Neural cell (in vitro differentiated cells): ENCODE data around the gene DAGLA. TPM values are rescaled to one million over a fixed set of nuclear protein-coding genes. Genes with fewer than 3 reads are reported as not detected.
A peak's percentile ranks its signal among the peaks of the same experiment; 100 is the strongest.

Experiments
- H2AFZ ChIP-seq: fragments of 200-600, 300-800 bp; sonication (generic), shearing (Covaris generic); 2 replicates; pipeline ENCODE4 v1.6.0; 2014; ENCODE audit warnings: low read depth, mild to moderate bottlenecking, antibody characterized with exemption, low read length, moderate library complexity
- H3F3A ChIP-seq: fragments of 200-600 bp; shearing (Covaris generic); 2 replicates; pipeline ENCODE4 v1.6.1; 2016; ENCODE audit warnings: mild to moderate bottlenecking, moderate library complexity, mixed read lengths, antibody characterized with exemption, low read length; ENCODE audit not compliant: insufficient read depth, poor library complexity, severe bottlenecking
- H3K27ac ChIP-seq: fragments of 200-600, 300-800 bp; sonication (generic), shearing (Covaris generic); 2 replicates; pipeline ENCODE4 v1.5.1; 2014; ENCODE audit warnings: mild to moderate bottlenecking, low read length, moderate library complexity
- H3K27me3 ChIP-seq: fragments of 300-800, 200-600 bp; sonication (generic), shearing (Covaris generic); 2 replicates; pipeline ENCODE4 v1.6.0; 2014; ENCODE audit warnings: mild to moderate bottlenecking, low read depth, low read length, moderate library complexity; ENCODE audit not compliant: insufficient read depth
- H3K36me3 ChIP-seq: fragments of 300-800, 200-600 bp; sonication (generic), shearing (Covaris generic); 2 replicates; pipeline ENCODE4 v1.5.1; 2014; ENCODE audit warnings: mild to moderate bottlenecking, antibody characterized with exemption, low read length, moderate library complexity; ENCODE audit not compliant: insufficient read depth
- H3K4me2 ChIP-seq: fragments of 300-800, 200-600 bp; sonication (generic), shearing (Covaris generic); 2 replicates; pipeline ENCODE4 v1.6.0; 2014; ENCODE audit warnings: mild to moderate bottlenecking, low read length
- H3K4me3 ChIP-seq: fragments of 300-800, 200-600 bp; sonication (generic), shearing (Covaris generic); 2 replicates; pipeline ENCODE4 v1.5.1; 2014; ENCODE audit warnings: mild to moderate bottlenecking, low read length, moderate library complexity
- H3K79me2 ChIP-seq: fragments of 200-600 bp; shearing (Covaris generic); replicated peaks from 2 replicates; pipeline ENCODE4 v1.6.0; 2014; ENCODE audit warnings: mild to moderate bottlenecking, low read length, moderate library complexity; ENCODE audit not compliant: insufficient read depth
- H3K9ac ChIP-seq: fragments of 300-800, 200-600 bp; sonication (generic), shearing (Covaris generic); 2 replicates; pipeline ENCODE4 v1.6.1; 2016; ENCODE audit warnings: mild to moderate bottlenecking, low read length, mixed read lengths
- H3K9me2 ChIP-seq: fragments of 200-600 bp; shearing (Covaris generic); 2 replicates; pipeline ENCODE4 v1.6.1; 2016; ENCODE audit warnings: mild to moderate bottlenecking, low read length, mixed read lengths; ENCODE audit not compliant: insufficient read depth
- H3K9me3 ChIP-seq: fragments of 200-600, 300-800 bp; sonication (generic), shearing (Covaris generic); 2 replicates; pipeline ENCODE4 v1.6.1; 2016; ENCODE audit warnings: mild to moderate bottlenecking, mixed run types, low read length, moderate library complexity, mixed read lengths
- H4K20me1 ChIP-seq: fragments of 200-600 bp; shearing (Covaris generic); 2 replicates; pipeline ENCODE4 v1.6.1; 2016; ENCODE audit warnings: mild to moderate bottlenecking, mixed run types; ENCODE audit not compliant: insufficient read depth
- EP300 ChIP-seq: fragments of 450-650 bp; conservative IDR thresholded peaks from 2 replicates; pipeline ENCODE4 v1.6.1; 2014; ENCODE audit warnings: antibody characterized with exemption, mild to moderate bottlenecking, moderate library complexity; ENCODE audit not compliant: poor library complexity, severe bottlenecking
- EZH2 ChIP-seq: fragments of 200-600, 300-800 bp; shearing (Covaris generic), sonication (generic); IDR thresholded peaks from 2 replicates; pipeline ENCODE4 v1.6.1; 2014; ENCODE audit warnings: antibody characterized with exemption, low read length, borderline replicate concordance, mild to moderate bottlenecking; ENCODE audit not compliant: insufficient read depth, poor library complexity, severe bottlenecking
- MXI1 ChIP-seq: fragments of 450-650 bp; conservative IDR thresholded peaks from 2 replicates; pipeline ENCODE4 v1.6.1; 2014; ENCODE audit warnings: antibody characterized with exemption, mild to moderate bottlenecking; ENCODE audit not compliant: poor library complexity, severe bottlenecking
- POLR2AphosphoS5 ChIP-seq: IDR thresholded peaks from 2 replicates; pipeline ENCODE4 v1.6.1; 2012
- RAD21 ChIP-seq: fragments of 450-650 bp; conservative IDR thresholded peaks from 2 replicates; pipeline ENCODE4 v1.6.1; 2014; ENCODE audit warnings: antibody characterized with exemption, mild to moderate bottlenecking, moderate library complexity
- SMC3 ChIP-seq: fragments of 450-650 bp; conservative IDR thresholded peaks from 2 replicates; pipeline ENCODE4 v1.6.1; 2014; ENCODE audit warnings: antibody characterized with exemption, mild to moderate bottlenecking, moderate library complexity; ENCODE audit not compliant: poor library complexity
- TAF1 ChIP-seq: IDR thresholded peaks from 2 replicates; pipeline ENCODE4 v1.6.1; 2012; ENCODE audit warnings: low read depth
- polyA plus RNA-seq: library from polyadenylated mRNA; depleted of rRNA; stranded (reverse); fragments of >200 nt; gene quantifications from 2 replicates; pipeline ENCODE4 v1.2.3, GENCODE V29; 2014
- TF ChIP-seq, protein P1 (sequence below): IDR thresholded peaks from 2 replicates; pipeline ENCODE4 v1.6.1; 2012; ENCODE audit warnings: borderline replicate concordance
- TF ChIP-seq, protein P2 (sequence below): fragments of 450-650 bp; IDR thresholded peaks from 2 replicates; pipeline ENCODE4 v1.5.1; 2014; ENCODE audit warnings: antibody characterized with exemption, mild to moderate bottlenecking, moderate library complexity; ENCODE audit not compliant: poor library complexity, severe bottlenecking

DAGLA gene
- polyA plus RNA-seq, 1 donor from 2014 or later = 4.5 TPM

DNA sequence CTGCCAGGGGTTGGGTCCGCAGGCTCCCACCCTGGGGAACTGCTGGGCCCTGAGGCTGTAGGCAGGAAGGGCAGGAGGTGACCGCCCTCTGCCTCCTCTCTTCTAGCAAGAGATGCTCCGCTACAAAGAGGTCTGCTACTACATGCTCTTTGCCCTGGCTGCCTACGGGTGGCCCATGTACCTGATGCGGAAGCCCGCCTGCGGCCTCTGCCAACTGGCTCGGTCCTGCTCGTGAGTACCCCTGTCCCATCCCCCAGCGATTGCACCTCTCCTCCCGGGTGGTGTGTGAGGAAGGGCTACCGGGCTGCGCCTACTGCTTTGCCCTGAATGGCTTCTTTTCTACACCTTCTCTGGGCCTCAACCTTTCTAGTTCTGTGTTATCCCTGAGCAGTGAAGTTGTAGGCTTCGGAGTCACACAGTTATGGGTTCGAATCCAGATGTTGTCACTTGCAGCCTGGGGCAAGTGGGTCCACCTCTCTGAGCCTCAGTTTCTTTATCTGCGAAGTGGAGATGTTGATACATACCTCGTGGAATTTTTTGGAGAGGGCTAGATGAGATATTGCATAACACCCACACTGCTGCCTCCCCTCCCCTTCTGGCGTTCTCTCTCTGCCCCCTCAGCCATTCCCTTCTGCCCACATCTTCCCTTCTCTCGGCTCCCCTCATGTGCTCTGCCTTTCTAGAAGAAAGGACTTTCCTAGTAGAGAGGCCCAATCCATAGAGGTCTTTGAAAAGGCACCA lies 51.2 kb downstream of the DAGLA start:
- H3K27ac ChIP-seq = no peak overlapping the region
- no peaks in the 10 kb centered on the region for H3K27me3 ChIP-seq
- H4K20me1 ChIP-seq = no peaks in the 10 kb centered on the region
- H3K79me2 ChIP-seq = no peaks in the 10 kb centered on the region
- no peaks in the 10 kb centered on the region for H3K36me3 ChIP-seq
- no peaks in the 10 kb centered on the region for H3K9me3 ChIP-seq
- no peak overlapping the region for H3K9ac ChIP-seq
- H3F3A ChIP-seq = no peaks in the 10 kb centered on the region
- H3K4me2 ChIP-seq = no peak overlapping the region
- no peaks in the 10 kb centered on the region for H3K9me2 ChIP-seq
- TF ChIP-seq, protein P1, sequence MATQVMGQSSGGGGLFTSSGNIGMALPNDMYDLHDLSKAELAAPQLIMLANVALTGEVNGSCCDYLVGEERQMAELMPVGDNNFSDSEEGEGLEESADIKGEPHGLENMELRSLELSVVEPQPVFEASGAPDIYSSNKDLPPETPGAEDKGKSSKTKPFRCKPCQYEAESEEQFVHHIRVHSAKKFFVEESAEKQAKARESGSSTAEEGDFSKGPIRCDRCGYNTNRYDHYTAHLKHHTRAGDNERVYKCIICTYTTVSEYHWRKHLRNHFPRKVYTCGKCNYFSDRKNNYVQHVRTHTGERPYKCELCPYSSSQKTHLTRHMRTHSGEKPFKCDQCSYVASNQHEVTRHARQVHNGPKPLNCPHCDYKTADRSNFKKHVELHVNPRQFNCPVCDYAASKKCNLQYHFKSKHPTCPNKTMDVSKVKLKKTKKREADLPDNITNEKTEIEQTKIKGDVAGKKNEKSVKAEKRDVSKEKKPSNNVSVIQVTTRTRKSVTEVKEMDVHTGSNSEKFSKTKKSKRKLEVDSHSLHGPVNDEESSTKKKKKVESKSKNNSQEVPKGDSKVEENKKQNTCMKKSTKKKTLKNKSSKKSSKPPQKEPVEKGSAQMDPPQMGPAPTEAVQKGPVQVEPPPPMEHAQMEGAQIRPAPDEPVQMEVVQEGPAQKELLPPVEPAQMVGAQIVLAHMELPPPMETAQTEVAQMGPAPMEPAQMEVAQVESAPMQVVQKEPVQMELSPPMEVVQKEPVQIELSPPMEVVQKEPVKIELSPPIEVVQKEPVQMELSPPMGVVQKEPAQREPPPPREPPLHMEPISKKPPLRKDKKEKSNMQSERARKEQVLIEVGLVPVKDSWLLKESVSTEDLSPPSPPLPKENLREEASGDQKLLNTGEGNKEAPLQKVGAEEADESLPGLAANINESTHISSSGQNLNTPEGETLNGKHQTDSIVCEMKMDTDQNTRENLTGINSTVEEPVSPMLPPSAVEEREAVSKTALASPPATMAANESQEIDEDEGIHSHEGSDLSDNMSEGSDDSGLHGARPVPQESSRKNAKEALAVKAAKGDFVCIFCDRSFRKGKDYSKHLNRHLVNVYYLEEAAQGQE = no peak
- no peak for TF ChIP-seq EZH2
- no peak for TF ChIP-seq MXI1
- no peak for TF ChIP-seq EP300
- TF ChIP-seq TAF1 = no peak
- TF ChIP-seq POLR2AphosphoS5 = no peak
- TF ChIP-seq, protein P2, sequence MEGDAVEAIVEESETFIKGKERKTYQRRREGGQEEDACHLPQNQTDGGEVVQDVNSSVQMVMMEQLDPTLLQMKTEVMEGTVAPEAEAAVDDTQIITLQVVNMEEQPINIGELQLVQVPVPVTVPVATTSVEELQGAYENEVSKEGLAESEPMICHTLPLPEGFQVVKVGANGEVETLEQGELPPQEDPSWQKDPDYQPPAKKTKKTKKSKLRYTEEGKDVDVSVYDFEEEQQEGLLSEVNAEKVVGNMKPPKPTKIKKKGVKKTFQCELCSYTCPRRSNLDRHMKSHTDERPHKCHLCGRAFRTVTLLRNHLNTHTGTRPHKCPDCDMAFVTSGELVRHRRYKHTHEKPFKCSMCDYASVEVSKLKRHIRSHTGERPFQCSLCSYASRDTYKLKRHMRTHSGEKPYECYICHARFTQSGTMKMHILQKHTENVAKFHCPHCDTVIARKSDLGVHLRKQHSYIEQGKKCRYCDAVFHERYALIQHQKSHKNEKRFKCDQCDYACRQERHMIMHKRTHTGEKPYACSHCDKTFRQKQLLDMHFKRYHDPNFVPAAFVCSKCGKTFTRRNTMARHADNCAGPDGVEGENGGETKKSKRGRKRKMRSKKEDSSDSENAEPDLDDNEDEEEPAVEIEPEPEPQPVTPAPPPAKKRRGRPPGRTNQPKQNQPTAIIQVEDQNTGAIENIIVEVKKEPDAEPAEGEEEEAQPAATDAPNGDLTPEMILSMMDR = no peak
- no peak for TF ChIP-seq SMC3
- TF ChIP-seq RAD21 = no peak
- H3K4me3 ChIP-seq = no peak overlapping the region
- H2AFZ ChIP-seq = no peak overlapping the region

DNA sequence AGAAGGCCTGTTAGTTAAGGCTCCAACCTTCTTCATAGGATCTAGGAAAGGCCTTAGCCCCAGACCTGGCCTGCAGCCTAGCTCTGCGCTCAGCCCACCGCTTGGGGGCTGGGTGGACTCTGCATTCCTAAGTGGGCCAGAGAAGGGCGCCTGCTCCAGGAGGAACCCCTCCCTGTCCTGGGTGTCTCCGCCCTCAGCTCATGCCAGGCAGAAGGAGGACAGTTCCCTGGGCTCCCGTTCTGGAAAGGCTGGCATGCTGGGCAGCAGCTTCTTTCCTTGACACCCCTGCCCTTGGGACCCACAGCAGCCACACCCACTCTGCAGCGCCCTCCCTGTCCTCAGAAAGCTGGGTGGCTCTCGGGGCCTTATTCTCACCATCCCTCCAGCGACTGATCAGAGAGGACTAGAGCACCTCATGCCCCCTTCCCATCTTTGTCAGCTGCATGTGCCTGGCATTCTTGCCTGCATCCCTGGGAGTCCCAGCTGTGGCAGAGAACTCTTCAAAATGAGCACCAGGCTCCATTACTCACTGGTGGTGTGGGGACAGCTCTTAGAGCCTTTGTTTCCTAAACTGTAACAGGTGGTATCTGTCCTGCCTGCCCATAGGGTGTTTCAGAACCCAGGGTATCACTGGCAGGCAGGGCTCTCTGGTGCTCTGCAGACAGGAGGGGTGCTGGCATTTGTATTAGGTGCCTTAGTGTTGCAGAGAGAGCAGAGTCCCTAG lies 51.9 kb downstream of the DAGLA start:
- TF ChIP-seq, protein P2 = no peak
- H3K9me2 ChIP-seq = no peaks in the 10 kb centered on the region
- H3K4me2 ChIP-seq = no peak overlapping the region
- no peaks in the 10 kb centered on the region for H3K36me3 ChIP-seq
- no peaks in the 10 kb centered on the region for H3K79me2 ChIP-seq
- H3K9ac ChIP-seq = peak overlapping the region; percentile 61
- H2AFZ ChIP-seq = no peak overlapping the region
- H3K9me3 ChIP-seq = no peaks in the 10 kb centered on the region
- no peaks in the 10 kb centered on the region for H3K27me3 ChIP-seq
- no peaks in the 10 kb centered on the region for H4K20me1 ChIP-seq
- H3F3A ChIP-seq = no peaks in the 10 kb centered on the region
- no peak overlapping the region for H3K27ac ChIP-seq
- no peak overlapping the region for H3K4me3 ChIP-seq
